ENCODE data around the gene MYBL2. TPM values are rescaled to one million over a fixed set of nuclear protein-coding genes. Genes with fewer than 3 reads are reported as not detected.

MYBL2 gene
- total RNA-seq, 2 donors from 2014 or later = 139 to 182 TPM

GRCh38 chr20:43662943-43663655 lies 3.8 kb upstream of the MYBL2 start:
- H3K36me3 ChIP-seq (ENCODE audit: control insufficient read depth, insufficient read depth, low read length) = no peaks in the 10 kb centered on the region

DNA sequence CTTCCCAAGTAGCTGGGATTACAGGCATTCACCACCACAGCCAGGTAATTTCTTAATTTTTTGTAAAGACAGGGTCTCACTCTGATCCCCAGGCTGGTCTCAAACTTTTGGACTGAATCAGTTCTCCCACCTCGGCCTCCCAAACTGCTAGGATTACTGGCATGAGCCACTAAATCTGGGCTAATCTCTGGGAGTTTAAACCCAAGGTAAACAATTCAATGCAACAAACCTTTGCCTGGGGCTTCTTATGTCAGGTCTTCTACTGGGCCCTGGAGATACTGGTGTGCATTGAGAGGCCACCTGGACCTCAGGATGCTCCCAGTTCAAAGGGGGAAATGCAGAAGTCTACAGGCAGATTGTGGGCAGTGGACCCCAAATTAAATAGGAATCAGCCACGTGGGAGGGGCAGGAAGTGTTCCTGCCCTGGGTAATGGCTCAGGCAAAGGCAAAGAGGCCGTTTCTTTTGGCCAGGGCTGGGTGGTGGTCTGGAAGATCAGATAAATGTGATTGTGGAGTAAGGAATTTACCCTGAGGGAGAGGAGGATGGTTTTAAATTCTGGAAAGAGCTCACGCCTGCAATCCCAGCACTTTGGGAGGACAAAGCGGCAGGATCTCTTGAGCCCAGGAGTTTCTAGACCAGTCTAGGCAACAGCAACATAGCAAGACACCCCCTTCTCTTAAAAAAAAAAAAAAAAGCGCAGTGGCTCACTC lies 1.3 kb upstream of the MYBL2 start:
- H3K27me3 ChIP-seq (ENCODE audit: control insufficient read depth, insufficient read depth, low read length, poor library complexity, severe bottlenecking) = peaks cover 36% of the 10 kb centered on the region

More at GRCh38 chr20:43662943-43663655, 3.8 kb upstream of the MYBL2 start:
- Mint-ChIP-seq H3K27ac (no peak overlapping the region), H3K4me3 (no peak overlapping the region), H3K9me3 (no peaks in the 10 kb centered on the region), H3K27me3 (ENCODE audit: insufficient read depth) (peaks cover 45% of the 10 kb centered on the region), H3K4me1 (peaks cover 6% of the 10 kb centered on the region), H3K36me3 (ENCODE audit: low read depth) (no peaks in the 10 kb centered on the region)
- Histone ChIP-seq H3K27me3 (ENCODE audit: control insufficient read depth, insufficient read depth, low read length, poor library complexity, severe bottlenecking) (peaks cover 36% of the 10 kb centered on the region), H3K4me3 (ENCODE audit: low read length) (no peak overlapping the region), H3K9me3 (ENCODE audit: control insufficient read depth, low read length) (no peaks in the 10 kb centered on the region), H3K27ac (ENCODE audit: low read depth, low read length) (no peak overlapping the region), H3K4me1 (ENCODE audit: control insufficient read depth, insufficient read depth, low read length) (no peaks in the 10 kb centered on the region), H3K9ac (ENCODE audit: extremely low read depth, low read length, poor library complexity, severe bottlenecking) (no peak overlapping the region)
- TF ChIP-seq, protein P1, sequence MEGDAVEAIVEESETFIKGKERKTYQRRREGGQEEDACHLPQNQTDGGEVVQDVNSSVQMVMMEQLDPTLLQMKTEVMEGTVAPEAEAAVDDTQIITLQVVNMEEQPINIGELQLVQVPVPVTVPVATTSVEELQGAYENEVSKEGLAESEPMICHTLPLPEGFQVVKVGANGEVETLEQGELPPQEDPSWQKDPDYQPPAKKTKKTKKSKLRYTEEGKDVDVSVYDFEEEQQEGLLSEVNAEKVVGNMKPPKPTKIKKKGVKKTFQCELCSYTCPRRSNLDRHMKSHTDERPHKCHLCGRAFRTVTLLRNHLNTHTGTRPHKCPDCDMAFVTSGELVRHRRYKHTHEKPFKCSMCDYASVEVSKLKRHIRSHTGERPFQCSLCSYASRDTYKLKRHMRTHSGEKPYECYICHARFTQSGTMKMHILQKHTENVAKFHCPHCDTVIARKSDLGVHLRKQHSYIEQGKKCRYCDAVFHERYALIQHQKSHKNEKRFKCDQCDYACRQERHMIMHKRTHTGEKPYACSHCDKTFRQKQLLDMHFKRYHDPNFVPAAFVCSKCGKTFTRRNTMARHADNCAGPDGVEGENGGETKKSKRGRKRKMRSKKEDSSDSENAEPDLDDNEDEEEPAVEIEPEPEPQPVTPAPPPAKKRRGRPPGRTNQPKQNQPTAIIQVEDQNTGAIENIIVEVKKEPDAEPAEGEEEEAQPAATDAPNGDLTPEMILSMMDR (conservative IDR thresholded peaks at IDR 0.05) = no peak
- 91 to 94% methylated on average over 2 of the region's 2 CpGs for WGBS, 2 experiments (ENCODE audit: insufficient coverage in 1 of 2, insufficient read length in 1 of 2)
- DNase-seq = peak; percentile 35

GRCh38 chr20:43667341-43668132 lies 623 bp downstream of the MYBL2 start:
- WGBS, 2 experiments (ENCODE audit: insufficient coverage in 1 of 2, insufficient read length in 1 of 2) = 5% methylated on average over 33 of the region's 34 CpGs; no CpG with 5 or more reads in 1 of the 2 experiments

More for the DNA sequence above, 1.3 kb upstream of the MYBL2 start:
- Histone ChIP-seq H3K9ac (ENCODE audit: extremely low read depth, low read length, poor library complexity, severe bottlenecking) (no peak overlapping the region), H3K27ac (ENCODE audit: low read depth, low read length) (no peak overlapping the region), H3K4me3 (ENCODE audit: low read length) (no peak overlapping the region), H3K9me3 (ENCODE audit: control insufficient read depth, low read length) (no peaks in the 10 kb centered on the region), H3K36me3 (ENCODE audit: control insufficient read depth, insufficient read depth, low read length) (peaks cover 9% of the 10 kb centered on the region), H3K4me1 (ENCODE audit: control insufficient read depth, insufficient read depth, low read length) (no peaks in the 10 kb centered on the region)
- Mint-ChIP-seq H3K27ac (no peak overlapping the region), H3K36me3 (ENCODE audit: low read depth) (peaks cover 6% of the 10 kb centered on the region), H3K4me1 (peaks cover 6% of the 10 kb centered on the region), H3K9me3 (no peaks in the 10 kb centered on the region), H3K4me3 (no peak overlapping the region), H3K27me3 (ENCODE audit: insufficient read depth) (peaks cover 45% of the 10 kb centered on the region)
- TF ChIP-seq, protein P1 (conservative IDR thresholded peaks at IDR 0.05) = no peak
- peak; percentile 43 for DNase-seq
- 73 to 80% methylated on average over 3 to 5 of the region's 6 CpGs for WGBS, 2 experiments (ENCODE audit: insufficient coverage in 1 of 2, insufficient read length in 1 of 2)

More at GRCh38 chr20:43667341-43668132, 623 bp downstream of the MYBL2 start:
- no peak overlapping the region for H3K27ac ChIP-seq (ENCODE audit: low read depth, low read length)
- Mint-ChIP-seq H3K4me3 (peak overlapping the region; percentile 77), H3K27ac (peak overlapping the region; percentile 91), H3K27me3 (ENCODE audit: insufficient read depth) (peaks cover 38% of the 10 kb centered on the region), H3K9me3 (no peaks in the 10 kb centered on the region), H3K4me1 (peaks cover 6% of the 10 kb centered on the region), H3K36me3 (ENCODE audit: low read depth) (peaks cover 13% of the 10 kb centered on the region)
- H3K9me3 ChIP-seq (ENCODE audit: control insufficient read depth, low read length) = no peaks in the 10 kb centered on the region
- peak; percentile 84 for DNase-seq
- H3K9ac ChIP-seq (ENCODE audit: extremely low read depth, low read length, poor library complexity, severe bottlenecking) = peak overlapping the region; percentile 82
- H3K27me3 ChIP-seq (ENCODE audit: control insufficient read depth, insufficient read depth, low read length, poor library complexity, severe bottlenecking) = peaks cover 32% of the 10 kb centered on the region
- H3K4me3 ChIP-seq (ENCODE audit: low read length) = peak overlapping the region; percentile 91
- TF ChIP-seq, protein P1 (conservative IDR thresholded peaks at IDR 0.05) = no peak
- peaks cover 17% of the 10 kb centered on the region for H3K36me3 ChIP-seq (ENCODE audit: control insufficient read depth, insufficient read depth, low read length)
- no peaks in the 10 kb centered on the region for H3K4me1 ChIP-seq (ENCODE audit: control insufficient read depth, insufficient read depth, low read length)

Data from endodermal cell (in vitro differentiated cells).